Endothelial cell of hepatic sinusoid (primary cell): Measurements from ENCODE around the gene SEC61A1.

Experiments used
- in situ Hi-C: cut with HindIII; loops from 2 replicates; pipeline ENCODE4 v1.10.0; 2017; ENCODE audit warnings: low sequenced_read_pairs

Gene SEC61A1

DNA sequence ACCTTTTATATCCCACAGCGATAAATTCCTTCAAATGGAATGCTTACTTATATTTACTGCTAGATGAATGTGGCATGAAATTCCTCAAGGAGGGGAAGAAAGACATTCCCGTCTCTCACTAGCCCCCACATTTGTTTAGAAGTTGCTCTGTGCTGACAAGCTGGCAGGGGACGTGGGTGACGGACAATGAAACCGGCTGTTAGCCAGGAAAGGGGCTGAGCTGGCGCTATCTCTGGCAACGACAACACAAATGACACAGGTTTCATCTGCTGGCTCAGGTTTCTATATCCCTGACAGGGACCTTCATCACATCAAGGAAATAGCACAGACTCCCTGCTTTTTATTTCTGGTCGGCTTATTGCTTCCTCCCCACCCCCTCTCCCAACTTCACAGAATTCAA lies 55.6 kb downstream of the SEC61A1 start:
- in situ Hi-C loops, result no loop called here

DNA sequence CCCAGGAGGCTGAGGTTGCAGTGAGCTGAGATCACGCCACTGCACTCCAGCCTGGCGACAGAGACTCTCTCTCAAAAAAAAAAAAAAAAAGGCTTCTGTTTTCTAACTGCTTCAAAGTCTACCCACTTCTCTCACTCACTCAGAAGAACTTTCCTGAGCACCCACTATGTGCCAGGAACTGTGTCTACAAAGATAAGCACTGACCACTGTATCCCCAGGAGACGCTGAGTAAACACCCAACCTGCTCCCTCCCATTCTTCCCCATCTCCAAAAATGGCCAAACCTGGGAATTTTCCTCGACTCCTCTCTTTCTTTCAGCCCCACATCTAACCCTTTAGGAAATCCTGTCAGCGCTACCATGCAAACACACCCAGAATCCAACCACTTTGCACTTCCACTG lies 58.9 kb downstream of the SEC61A1 start:
- in situ Hi-C loops, result no loop called here

DNA sequence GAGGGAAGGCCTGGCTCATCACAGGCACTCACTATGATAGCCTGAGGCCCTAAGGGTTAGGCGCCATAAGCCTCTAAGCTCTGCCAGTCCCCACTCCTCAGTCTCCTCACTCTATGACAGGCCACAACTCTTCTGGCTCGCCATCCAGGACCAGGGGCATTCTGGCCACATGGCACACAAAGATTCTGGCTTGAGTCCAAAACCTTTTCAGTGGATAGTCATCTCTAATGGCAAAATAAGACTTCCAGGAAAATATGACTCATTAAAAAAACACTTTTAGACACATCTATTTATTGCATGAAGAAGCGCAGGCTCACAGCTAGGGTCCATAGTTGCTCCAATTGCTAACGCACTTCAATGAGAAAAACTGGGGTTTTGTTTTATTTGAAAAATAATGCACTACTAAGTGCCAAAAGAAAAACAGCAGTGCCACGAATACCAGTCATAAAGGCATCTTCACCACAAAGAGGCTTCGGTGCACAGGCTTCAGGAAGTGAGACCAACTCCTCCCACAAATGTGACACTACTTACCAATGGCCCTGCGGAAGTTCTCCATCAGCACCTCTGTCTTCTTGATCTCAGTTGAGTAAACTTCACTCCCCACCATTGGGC lies 60.2 kb downstream of the SEC61A1 start:
- in situ Hi-C loops, result no loop called here

DNA sequence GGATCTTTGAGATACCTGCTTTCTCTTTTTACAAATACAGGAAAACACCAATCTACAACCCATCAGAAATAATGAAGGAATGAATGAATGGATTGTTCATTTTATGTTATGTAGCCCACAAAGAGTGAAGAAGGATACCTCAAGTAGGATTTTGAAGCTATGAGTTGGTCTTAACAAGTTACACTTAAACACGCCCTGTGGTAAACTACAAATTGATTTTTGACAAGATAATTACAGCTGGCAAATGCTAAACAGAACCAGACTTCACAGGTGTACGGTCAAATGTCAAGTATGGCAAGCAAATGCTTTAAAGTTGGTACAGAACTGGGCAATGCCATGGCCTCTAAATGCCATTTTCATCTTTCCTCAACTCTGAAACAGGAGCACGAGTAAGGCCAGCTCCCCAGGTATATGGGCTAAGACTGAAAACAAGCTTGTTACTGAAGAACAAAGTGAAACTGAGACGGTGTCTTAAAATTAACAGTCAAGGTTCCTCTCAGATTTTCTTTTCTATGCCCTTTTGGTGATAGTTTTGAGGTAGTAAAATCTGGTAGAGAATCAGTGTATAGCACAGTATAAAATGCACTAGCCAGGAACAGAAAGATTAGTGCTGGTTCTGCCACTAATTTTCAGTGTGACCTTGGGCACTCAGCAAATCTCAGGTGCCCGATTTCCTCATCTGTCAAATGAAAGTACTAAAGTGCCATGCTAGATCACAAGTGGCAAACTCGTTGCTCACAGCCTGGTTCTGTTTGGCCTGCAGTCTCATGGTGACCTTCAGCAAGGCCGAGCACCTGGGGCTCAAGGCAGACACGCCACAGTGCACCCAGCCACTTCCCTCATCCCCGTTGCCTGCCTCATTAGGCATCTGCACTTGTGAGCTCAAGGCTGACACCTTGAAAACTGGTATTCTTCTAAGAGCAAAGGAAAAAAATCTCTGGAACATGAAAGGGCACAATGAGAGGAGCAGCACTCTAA lies 61.9 kb downstream of the SEC61A1 start:
- in situ Hi-C loops, result no loop called here
